GM21576 (cell line): ENCODE results near the gene OR10H2.
"Not testable (repeated sequence)": the region's sequence is repeated elsewhere in the genome, so short reads cannot be mapped to it uniquely, and the experiment has no call there.

ENCODE experiments used
- ATAC-seq: cut with Tn5 transposase; IDR thresholded peaks from one replicate; pipeline ENCODE4 v1.9.1; 2021; ENCODE audit warnings: mild to moderate bottlenecking, moderate library complexity; ENCODE audit not compliant: unreplicated experiment

The OR10H2 gene

DNA sequence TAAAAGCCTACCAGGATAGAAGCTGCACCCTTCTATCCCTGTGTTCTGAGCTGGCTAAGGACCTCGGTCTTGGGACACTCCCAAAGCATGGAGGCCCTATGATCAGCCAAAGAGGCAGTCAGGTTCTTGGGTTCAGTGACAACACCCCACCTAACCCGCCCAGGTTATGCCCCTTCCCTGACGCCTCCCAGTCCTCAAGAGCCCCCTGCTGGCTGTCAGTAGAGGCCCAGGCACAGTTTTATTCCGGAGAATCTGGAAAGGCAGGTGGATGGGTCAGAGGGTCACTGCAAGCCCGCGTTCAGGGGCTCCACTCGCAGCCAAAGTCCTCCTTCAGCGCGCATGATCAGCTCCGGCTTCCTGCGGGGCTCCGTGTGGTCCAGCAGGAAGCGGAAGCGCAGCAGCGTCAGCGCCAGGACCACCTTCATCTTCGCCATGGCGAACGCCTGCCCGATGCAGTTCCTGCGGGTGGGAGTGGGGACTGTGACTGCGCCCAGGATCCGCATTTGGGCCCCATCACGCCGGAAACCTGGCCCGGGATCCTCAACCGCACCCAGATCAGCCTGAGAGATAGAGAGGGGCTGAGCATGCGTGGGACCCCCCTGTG, 32.2 kb downstream of the OR10H2 start:
- ATAC-seq: no peak

DNA sequence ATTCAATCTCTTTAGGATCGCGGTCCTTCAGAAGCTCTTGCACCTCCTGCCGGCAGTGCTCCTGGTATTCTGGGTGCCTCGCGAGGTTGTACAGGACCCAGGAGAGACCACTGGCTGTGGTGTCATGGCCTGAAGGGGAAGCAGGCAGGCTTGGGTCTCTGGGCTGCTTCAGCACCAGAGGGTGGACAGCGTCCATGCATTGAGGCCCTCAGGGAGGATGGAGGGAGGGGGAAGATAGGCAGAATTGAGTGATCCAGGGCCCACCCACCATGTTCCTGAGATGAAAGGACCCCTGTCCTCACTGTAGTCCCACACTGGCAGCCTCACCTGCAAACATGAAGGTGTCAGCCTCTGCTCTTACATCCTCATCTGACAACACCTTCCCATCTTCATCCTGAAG, 41.8 kb downstream of the OR10H2 start:
- no peak for ATAC-seq

DNA sequence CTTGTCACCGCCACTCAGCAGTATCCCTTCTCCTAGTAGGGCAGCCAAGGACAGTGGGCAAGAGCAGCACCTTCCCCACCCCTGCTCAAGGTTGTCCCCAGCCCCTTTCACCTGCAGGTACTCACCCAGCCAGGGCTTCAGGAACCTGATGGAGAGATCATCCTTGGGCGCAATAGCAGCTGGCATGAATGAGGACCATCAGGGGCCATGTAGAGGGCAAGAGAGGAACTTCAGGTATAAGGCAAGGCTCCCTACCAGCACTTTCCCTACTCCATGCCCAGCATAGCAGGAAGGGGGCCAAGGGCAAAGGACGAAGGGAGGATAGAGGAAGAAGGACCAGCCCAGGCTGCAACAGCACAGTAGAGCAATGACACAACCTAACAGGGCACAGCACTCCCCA, 46.3 kb downstream of the OR10H2 start:
- ATAC-seq: not testable (repeated sequence)

DNA sequence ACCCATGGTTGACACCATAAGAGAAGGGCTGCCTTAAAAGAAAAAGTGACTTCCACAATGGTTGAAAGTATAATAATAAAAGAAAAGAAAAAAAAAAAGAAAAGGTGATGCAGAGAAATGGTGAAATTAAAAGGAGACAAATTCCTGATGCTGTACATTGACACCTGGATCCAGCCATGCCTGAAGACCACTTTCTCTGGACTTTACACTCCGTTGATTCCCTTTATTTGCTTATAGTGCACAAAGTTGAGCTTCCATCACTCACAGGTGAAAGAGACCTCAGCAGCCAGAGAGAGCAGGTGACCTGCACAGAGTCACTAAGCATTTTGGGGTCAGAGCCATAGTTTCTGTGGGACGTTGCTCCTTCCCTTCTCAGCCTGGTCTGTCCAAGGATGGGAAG, 47.4 kb downstream of the OR10H2 start:
- ATAC-seq: no peak

DNA sequence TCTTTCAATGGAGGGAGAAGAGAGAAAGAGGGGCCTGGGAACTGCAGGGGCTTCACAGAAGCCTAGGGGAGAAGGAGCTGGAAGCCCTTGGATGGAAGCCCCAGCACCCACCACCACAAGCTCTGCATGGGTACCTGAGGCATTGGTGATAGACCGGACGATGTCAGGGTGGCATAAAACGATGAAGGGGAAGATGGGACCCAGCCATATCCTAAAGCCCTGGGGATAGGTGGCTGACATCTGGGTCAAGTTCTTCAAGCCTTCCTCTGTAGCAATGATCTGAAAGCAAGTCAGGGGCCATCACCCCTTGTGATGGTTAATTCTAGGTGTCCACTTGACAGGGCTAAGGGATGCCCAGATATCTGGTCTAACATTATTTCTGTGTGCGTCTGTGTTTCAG, 48.4 kb downstream of the OR10H2 start:
- ATAC-seq: no peak

DNA sequence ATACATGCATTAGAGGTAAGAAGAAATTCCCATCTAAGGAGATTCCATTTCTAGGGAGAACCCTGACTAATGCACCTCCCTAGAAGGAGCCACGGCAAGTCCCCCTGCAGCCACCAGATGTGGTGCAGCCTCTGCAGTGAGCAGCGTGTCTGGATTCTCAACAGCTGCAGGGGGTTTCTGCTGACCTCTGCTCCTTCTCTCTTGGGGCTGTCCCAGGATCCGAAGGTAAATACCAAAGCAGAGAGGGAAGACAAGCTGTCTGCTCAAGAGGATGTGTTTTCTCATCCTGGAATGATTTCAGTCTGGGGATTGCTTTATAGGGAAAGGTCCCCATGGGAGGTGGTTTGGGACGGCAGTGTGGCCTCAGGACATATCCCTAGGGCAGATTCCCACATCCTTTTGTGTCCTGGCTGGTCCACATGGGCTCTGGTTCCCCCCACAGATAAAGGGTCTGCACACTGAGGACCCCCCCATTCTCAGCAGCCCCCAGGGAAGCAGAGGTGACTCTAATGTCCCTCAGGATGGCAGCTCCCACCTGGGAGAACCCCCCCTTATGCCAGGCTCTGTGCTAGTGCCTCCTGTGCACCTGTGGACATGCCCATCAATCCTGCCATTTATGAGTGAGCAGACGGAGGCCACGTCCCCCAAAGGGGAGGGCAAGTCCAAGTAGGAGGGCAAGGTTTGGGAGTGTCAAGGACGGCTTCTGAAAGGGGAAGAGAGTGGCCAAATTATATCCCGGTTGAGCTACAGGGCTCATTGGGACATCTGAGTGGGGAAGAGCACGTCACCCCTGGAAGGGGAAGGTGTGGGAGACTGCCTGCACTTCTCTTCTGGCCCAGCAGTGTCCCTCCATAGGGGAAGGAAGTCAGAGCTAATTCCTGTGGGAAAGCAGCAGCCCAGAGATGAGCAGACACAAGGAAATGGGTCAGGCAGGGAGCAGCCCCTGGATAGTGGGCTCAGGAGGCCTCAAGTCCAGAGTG, 49.5 kb downstream of the OR10H2 start:
- ATAC-seq: no peak
